Fibroblast of the aortic adventitia (primary cell): ENCODE results near the gene LAMP1. TPM values are rescaled to one million over a fixed set of nuclear protein-coding genes. Genes with fewer than 3 reads are reported as not detected.

Experiments
- small RNA-seq: library from RNA; depleted of rRNA; stranded (forward); fragments of <200 nt; gene quantifications from one replicate; pipeline ENCODE3, GENCODE V24; 2012
- total RNA-seq: library from RNA; depleted of rRNA; stranded (reverse); fragments of >200 nt; gene quantifications from 2 replicates; pipeline ENCODE4 v1.2.3, GENCODE V29; 2012; ENCODE audit warnings: low replicate concordance

LAMP1 gene
- total RNA-seq, 1 donor: 161 TPM

Small RNA genes within 50 kb of the gene (small RNA-seq; reads per million reads assigned to genes)
- not detected for gene MIR8075

Other genes starting within 250 kb of the LAMP1 start
- gene F7, start 191.4 kb upstream of the LAMP1 start, total RNA-seq: under 0.01 TPM in 1 of 2 replicates, not detected in the other
- 2.7 and 12.6 TPM in 2 replicates for gene F10, start 174.4 kb upstream of the LAMP1 start, total RNA-seq
- gene PROZ, start 138.6 kb upstream of the LAMP1 start, total RNA-seq: not detected in 2 replicates
- 55.0 and 77.4 TPM in 2 replicates for gene PCID2, start 88.6 kb upstream of the LAMP1 start, total RNA-seq
- 58.1 and 114 TPM in 2 replicates for gene CUL4A, start 87.6 kb upstream of the LAMP1 start, total RNA-seq
- 1.9 and 5.2 TPM in 2 replicates for gene GRTP1, start 66.9 kb downstream of the LAMP1 start, total RNA-seq
- gene ADPRHL1, start 156.2 kb downstream of the LAMP1 start, total RNA-seq: 2.4 and 2.8 TPM in 2 replicates
- gene DCUN1D2, start 193.5 kb downstream of the LAMP1 start, total RNA-seq: 8.3 and 9.8 TPM in 2 replicates